ENCODE data around the gene EVL. TPM values are rescaled to one million over a fixed set of nuclear protein-coding genes. Genes with fewer than 3 reads are reported as not detected.

EVL gene, protein sequence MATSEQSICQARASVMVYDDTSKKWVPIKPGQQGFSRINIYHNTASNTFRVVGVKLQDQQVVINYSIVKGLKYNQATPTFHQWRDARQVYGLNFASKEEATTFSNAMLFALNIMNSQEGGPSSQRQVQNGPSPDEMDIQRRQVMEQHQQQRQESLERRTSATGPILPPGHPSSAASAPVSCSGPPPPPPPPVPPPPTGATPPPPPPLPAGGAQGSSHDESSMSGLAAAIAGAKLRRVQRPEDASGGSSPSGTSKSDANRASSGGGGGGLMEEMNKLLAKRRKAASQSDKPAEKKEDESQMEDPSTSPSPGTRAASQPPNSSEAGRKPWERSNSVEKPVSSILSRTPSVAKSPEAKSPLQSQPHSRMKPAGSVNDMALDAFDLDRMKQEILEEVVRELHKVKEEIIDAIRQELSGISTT
- 100 to 1,000 TPM; 174 to 180 TPM for total RNA-seq

DNA sequence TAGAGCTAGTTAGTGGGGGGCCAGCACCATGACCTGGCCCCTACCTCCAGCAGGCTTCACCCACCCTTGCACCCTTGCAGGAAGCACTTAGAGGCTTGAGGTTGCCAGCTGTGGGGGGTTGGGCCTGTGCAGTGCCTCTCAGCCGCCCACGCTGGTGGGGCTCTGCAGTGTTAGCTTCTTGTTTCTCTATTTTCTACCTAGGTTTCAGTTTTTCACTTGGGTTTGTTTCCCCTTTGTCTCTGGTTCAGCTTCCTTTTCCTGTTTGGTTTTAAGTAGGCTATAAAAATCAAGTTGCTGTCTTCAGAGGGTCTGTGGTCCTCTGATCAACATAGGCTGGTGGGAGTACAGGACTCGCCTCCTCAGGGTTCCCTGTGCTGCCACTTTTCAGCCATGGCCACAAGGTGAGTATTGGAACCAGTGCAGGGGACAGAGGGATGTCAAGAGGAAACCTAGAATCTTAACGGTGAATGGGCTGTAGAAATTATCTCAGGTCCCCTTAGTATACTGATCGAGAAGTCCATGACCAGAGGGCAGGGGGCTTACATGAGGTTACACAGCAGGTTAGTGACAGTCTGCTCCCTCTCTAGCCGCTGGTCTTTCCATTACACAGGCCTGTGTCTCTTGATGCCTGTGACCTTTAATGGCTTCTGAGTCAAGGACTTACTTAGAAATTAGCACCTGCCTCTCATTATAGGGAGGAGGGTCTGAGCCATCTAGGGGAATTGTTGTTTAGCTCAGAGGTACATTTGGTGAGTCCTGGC lies at the start of gene EVL:
Gene EVL (plus strand): TSS at position 312 of the 761 bp plus-strand sequence. CDS start 79 bp downstream, at position 391.
- Mint-ChIP-seq H3K4me1 (ENCODE audit: low read depth) (peaks cover 81% of the 10 kb centered on the region), H3K27ac (peak within 1 kb of the TSS; percentile 98), H3K4me3 (peak within 1 kb of the TSS; percentile 81), H3K27me3 (no peaks in the 10 kb centered on the region), H3K36me3 (peaks cover 15% of the 10 kb centered on the region), H3K9me3 (no peaks in the 10 kb centered on the region)
- intact Hi-C loops (cut with micrococcal nuclease) = loop anchor here (1.0 to 10.0 kb wide), 6 partner anchors 8 to 1757 kb away; partner anchors contain the start of gene CCDC85C
- CTCF ChIA-PET = interaction anchor here (1.1 to 16.8 kb wide), 8 partner anchors 8 to 312 kb away, joined by 3 to 573 read pairs (median 9); no protein-coding TSS in a partner anchor
- peak; percentile 93 for DNase-seq
- POLR2A ChIA-PET = interaction anchor here (0.6 to 16.6 kb wide), 7 partner anchors 15 to 310 kb away, joined by 3 to 302 read pairs (median 8); a partner anchor contains a TSS

DNA sequence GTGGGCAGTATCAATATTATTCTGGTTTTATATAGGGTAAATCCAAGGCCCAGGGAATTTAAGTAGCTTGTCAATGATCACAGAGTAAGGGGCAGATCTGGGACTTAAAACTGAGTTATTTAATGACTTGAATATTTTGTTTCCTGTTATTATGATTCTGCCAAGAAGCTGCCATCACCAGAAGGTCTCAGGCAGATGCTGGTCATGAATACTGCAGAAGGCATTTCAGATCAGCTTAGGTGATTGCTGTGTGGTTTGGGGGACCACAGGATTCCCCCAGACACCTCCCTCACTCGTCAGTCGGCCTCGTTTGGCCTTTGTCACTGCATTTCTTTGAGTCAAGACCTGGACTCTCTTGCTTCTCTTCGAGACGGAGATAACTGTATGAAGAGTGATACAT lies 47.7 kb upstream of the EVL start:
- intact Hi-C loops (cut with micrococcal nuclease) = no loop called here
- no peak for DNase-seq
- Mint-ChIP-seq H3K9me3 (no peaks in the 10 kb centered on the region), H3K27ac (no peak overlapping the region), H3K27me3 (no peaks in the 10 kb centered on the region), H3K36me3 (no peaks in the 10 kb centered on the region), H3K4me1 (ENCODE audit: low read depth) (peaks cover 3% of the 10 kb centered on the region), H3K4me3 (no peak overlapping the region)
- ChIA-PET POLR2A (no interaction called here), CTCF (interaction anchor here (0.6 to 2.4 kb wide), 5 partner anchors 36 to 175 kb away, joined by 3 to 7 read pairs (median 4); no protein-coding TSS in a partner anchor)

DNA sequence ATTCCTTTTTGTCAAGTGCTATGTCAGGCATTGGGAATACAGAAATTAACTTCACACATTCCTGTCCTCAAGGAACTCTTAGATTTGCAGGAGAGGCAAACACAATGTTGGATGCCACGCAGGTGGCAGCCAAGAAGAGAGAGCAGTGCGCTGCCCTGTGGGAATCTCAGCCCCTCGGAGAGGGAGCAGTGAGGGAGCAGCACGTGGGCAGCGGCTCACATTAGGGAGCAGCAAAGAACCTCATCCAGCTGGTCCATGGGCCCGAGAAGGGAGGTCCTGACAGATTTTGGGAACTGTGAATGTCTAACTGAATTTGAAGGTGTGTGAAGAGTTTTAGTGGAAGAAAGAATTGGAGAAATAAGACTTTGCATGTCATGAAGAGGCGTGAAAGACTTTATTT lies 47.2 kb upstream of the EVL start:
- ChIA-PET CTCF (interaction anchor here (2.4 kb wide), 1 partner anchor 175 kb away, joined by 7 read pairs; no protein-coding TSS in a partner anchor), POLR2A (no interaction called here)
- DNase-seq = no peak
- H3K4me1 Mint-ChIP-seq (ENCODE audit: low read depth) = no peaks in the 10 kb centered on the region
- H3K9me3 Mint-ChIP-seq = no peaks in the 10 kb centered on the region
- no peak overlapping the region for H3K4me3 Mint-ChIP-seq
- no peak overlapping the region for H3K27ac Mint-ChIP-seq
- H3K27me3 Mint-ChIP-seq = no peaks in the 10 kb centered on the region
- intact Hi-C loops (cut with micrococcal nuclease) = no loop called here
- H3K36me3 Mint-ChIP-seq = no peaks in the 10 kb centered on the region

DNA sequence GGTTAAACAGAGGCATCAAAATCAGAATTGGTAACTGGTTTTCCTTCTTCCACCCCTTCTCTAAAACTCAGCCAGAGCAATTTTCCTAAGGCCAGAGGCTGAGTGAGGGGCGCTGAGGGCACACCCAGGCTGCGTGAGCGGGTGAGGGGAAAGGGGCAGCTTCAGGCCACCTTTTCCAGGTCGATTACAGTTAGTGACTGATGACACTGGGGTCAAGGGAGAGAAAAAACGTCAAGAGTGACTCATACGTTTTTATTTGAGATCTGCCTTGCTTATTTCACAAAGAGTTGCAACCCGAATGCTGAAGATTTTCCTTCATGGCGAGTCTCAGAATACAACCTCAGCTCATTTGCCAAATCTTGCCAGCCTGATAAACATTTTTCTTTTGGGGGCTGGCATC lies 46.7 kb upstream of the EVL start:
- intact Hi-C loops (cut with micrococcal nuclease) = no loop called here
- Mint-ChIP-seq H3K27ac (no peak overlapping the region), H3K4me1 (ENCODE audit: low read depth) (no peaks in the 10 kb centered on the region), H3K4me3 (no peak overlapping the region), H3K9me3 (no peaks in the 10 kb centered on the region), H3K27me3 (no peaks in the 10 kb centered on the region), H3K36me3 (no peaks in the 10 kb centered on the region)
- DNase-seq = no peak
- ChIA-PET POLR2A (no interaction called here), CTCF (interaction anchor here (2.4 kb wide), 1 partner anchor 175 kb away, joined by 7 read pairs; no protein-coding TSS in a partner anchor)

DNA sequence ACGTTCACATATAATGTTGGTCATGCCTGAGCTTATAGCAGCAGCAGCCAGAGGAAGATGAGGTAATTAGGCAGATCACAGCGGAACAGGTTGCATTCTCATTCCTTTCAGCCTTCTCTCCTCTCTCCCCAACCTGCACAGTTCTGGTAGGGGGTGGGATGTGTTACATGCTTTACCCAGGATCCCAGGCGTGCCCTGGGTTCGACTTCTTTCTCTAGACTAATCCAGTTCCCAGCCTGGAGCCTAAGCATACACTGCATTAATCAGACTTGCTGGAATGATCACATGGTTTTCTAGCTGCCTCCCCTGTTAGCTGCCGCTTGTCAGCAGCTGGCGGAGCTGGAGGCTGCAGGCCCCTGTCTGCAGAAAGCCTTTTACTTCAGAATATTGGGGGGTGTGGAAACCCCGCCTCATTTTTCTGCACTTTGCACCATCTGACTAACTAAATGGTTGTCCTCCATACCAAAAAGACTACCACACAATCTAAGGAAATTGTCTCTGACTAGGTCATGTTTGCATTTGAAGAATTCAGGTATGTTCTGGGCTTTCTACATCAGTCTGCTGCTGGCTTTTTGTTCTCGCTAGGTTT lies 46.0 kb upstream of the EVL start:
- ChIA-PET CTCF (interaction anchor here (1.1 to 1.7 kb wide), 2 partner anchors 89 to 174 kb away, joined by 3 read pairs; no protein-coding TSS in a partner anchor), POLR2A (no interaction called here)
- H3K4me1 Mint-ChIP-seq (ENCODE audit: low read depth) = no peaks in the 10 kb centered on the region
- no peak for DNase-seq
- intact Hi-C loops (cut with micrococcal nuclease) = no loop called here
- H3K4me3 Mint-ChIP-seq = no peak overlapping the region
- H3K36me3 Mint-ChIP-seq = no peaks in the 10 kb centered on the region
- H3K9me3 Mint-ChIP-seq = no peaks in the 10 kb centered on the region
- no peak overlapping the region for H3K27ac Mint-ChIP-seq
- no peaks in the 10 kb centered on the region for H3K27me3 Mint-ChIP-seq

DNA sequence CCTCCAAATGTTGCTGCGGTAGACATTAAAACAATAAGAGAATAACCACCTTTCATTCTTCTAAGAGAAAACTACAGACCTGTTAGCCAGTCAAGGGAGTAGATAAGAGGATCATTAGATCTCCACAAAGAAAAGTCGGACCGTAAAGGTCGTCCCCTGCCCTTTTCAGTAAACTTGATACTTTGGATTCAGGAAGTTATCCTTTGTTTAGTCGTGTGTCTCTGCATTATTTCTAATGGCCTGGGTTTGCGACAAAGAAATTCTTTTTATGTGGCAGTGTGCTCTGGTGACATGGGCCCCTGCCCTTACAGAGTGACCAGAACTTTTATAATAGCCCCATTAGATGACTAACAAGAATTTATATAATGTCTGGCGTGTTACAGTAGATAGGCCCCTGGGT lies 44.6 kb upstream of the EVL start:
- POLR2A ChIA-PET = no interaction called here
- Mint-ChIP-seq H3K4me1 (ENCODE audit: low read depth) (peaks cover 9% of the 10 kb centered on the region), H3K36me3 (no peaks in the 10 kb centered on the region), H3K9me3 (no peaks in the 10 kb centered on the region), H3K27me3 (no peaks in the 10 kb centered on the region), H3K27ac (no peak overlapping the region), H3K4me3 (no peak overlapping the region)
- CTCF ChIA-PET = interaction anchor here (1.1 to 1.7 kb wide), 2 partner anchors 74 to 173 kb away, joined by 3 to 5 read pairs; no protein-coding TSS in a partner anchor
- DNase-seq = no peak
- intact Hi-C loops (cut with micrococcal nuclease) = no loop called here

DNA sequence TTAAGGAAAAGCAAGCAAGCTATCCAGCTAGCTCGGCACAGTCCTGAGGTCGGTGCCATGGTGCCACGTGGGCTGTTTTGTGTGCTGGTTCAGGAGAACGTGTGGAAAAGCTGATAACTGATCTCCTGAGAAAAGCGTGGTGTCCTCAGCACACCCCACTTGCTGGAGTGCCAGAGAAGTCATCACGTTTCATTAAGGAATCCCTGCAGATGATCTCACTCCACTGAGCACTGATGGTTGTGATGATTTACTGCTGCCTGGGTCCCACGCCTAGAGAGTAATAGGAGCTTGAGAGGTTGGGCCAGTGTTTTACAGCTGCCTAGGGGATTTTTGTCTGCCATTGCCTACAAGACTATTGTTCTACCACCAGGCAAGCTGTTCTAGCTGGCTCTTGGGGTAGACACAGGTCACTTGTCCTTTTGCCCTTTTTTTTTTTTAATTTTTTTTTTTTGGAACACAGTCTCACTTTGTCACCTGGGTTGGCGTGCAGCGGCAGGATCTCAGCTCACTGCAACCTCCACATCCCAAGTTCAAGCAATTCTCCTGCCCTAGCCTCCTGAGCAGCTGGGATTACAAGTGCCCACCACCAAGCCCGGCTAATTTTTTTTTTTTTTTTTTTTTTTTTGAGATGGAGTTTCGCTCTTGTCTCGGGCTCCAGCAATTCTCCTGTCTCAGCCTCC lies 42.3 kb upstream of the EVL start:
- Mint-ChIP-seq H3K4me1 (ENCODE audit: low read depth) (peaks cover 9% of the 10 kb centered on the region), H3K36me3 (no peaks in the 10 kb centered on the region), H3K4me3 (no peak overlapping the region), H3K27me3 (no peaks in the 10 kb centered on the region), H3K9me3 (no peaks in the 10 kb centered on the region), H3K27ac (no peak overlapping the region)
- intact Hi-C loops (cut with micrococcal nuclease) = no loop called here
- ChIA-PET CTCF (interaction anchor here (0.8 to 1.2 kb wide), 2 partner anchors 85 to 170 kb away, joined by 3 to 4 read pairs; no protein-coding TSS in a partner anchor), POLR2A (no interaction called here)
- no peak for DNase-seq

DNA sequence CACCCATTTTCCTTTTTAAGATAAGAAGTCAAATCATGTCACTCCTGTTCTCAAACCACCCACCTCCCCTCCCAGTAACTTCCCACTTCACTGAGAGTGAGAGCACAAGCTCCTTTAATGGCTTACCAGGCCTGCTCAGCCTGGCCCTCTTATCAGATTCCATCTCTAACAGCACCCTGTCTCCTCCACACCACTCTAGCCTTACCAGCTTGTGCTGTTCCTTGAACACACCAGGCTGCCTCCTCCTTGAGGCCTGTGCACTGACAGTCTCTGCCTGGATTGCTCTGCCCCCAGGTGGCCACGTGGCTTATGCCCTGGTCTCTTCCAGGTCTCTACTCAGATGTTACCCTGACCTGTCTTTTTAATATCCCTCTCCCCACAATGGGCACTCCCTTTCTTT lies 40.1 kb upstream of the EVL start:
- POLR2A ChIA-PET = no interaction called here
- intact Hi-C loops (cut with micrococcal nuclease) = loop anchor here (1.0 kb wide), 1 partner anchor 43 kb away; no protein-coding TSS in a partner anchor
- DNase-seq = peak; percentile 45
- H3K9me3 Mint-ChIP-seq = no peaks in the 10 kb centered on the region
- no peak overlapping the region for H3K27ac Mint-ChIP-seq
- peaks cover 9% of the 10 kb centered on the region for H3K4me1 Mint-ChIP-seq (ENCODE audit: low read depth)
- CTCF ChIA-PET = interaction anchor here (0.8 to 1.8 kb wide), 7 partner anchors 11 to 168 kb away, joined by 3 to 7 read pairs (median 3); no protein-coding TSS in a partner anchor
- H3K4me3 Mint-ChIP-seq = no peak overlapping the region
- no peaks in the 10 kb centered on the region for H3K36me3 Mint-ChIP-seq
- H3K27me3 Mint-ChIP-seq = no peaks in the 10 kb centered on the region

DNA sequence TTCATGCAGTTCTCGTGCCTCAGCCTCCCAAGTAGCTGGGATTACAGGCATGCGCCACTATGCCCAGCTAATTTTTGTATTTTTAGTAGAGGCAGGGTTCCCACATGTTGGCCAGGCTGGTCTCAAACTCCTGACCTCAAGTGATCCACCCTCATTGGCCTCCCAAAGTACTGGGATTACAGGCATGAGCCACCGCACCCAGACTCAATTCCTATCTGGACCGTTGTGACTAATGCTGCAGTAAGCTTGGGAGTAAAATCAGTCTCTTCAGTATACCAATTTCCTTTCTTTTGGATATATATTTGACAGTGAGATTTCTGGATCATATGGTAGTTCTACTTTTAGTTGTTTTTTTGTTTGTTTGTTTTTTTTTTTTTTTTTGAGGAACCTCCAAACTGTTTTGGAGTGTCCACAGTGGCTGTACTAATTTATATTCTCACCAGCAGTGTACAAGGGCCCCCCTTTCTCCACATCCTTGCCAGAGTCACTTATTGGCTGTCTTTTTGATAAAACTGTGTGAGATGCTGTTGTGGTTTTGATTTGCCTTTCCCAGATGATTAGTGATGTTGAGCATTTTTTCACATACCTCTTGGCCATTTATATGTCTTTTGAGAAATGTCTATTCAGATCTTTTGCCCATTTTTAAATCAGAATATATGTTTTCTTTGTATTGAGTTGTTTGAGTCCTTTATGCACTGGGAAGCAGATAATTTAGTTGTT lies 37.3 kb upstream of the EVL start:
- Mint-ChIP-seq H3K27me3 (no peaks in the 10 kb centered on the region), H3K4me1 (ENCODE audit: low read depth) (peaks cover 12% of the 10 kb centered on the region), H3K27ac (no peak overlapping the region), H3K4me3 (no peak overlapping the region), H3K36me3 (no peaks in the 10 kb centered on the region), H3K9me3 (no peaks in the 10 kb centered on the region)
- ChIA-PET CTCF (no interaction called here), POLR2A (no interaction called here)
- intact Hi-C loops (cut with micrococcal nuclease) = no loop called here
- no peak for DNase-seq

DNA sequence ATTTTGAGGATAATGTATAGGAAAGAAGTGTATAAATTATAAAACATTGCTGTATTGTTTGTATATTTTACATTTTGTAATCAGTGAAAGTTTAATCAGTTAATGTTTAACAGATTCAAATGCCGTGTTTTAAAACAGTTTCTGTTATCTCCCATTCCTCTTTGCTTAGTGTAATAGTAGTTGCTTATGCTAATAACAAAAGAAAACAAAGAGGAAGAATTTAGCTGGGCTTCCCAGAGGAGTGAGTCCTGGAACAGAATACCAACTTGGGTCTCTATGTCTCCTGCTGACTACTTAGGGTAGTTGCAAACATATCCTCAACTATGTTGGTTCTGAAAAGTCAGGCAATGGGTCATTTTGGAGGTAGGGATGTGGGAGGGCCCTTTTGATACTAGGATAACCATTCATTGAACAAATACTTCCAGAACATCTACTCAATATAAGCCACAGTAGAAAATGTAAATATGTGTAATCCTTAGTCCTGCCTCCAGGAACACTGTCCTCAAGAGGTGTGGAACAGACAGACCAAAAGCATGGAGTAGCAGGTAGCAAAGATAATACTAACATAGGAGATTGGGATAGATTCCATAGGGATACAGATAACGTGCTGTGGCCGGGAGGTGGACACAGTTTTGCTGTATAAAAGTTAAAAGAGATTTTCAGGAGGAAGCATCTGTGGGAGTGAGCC lies 36.1 kb upstream of the EVL start:
- Mint-ChIP-seq H3K27ac (no peak overlapping the region), H3K27me3 (no peaks in the 10 kb centered on the region), H3K4me3 (no peak overlapping the region), H3K4me1 (ENCODE audit: low read depth) (peaks cover 12% of the 10 kb centered on the region), H3K9me3 (no peaks in the 10 kb centered on the region), H3K36me3 (no peaks in the 10 kb centered on the region)
- intact Hi-C loops (cut with micrococcal nuclease) = no loop called here
- DNase-seq = no peak
- ChIA-PET POLR2A (no interaction called here), CTCF (interaction anchor here (1.0 kb wide), 2 partner anchors 46 to 164 kb away, joined by 3 read pairs; no protein-coding TSS in a partner anchor)
